Measurements from ENCODE around the gene WWOX. TPM values are rescaled to one million over a fixed set of nuclear protein-coding genes. Genes with fewer than 3 reads are reported as not detected.

WWOX gene
- total and polyA plus RNA-seq, 2 of the 4 experiments (the other 2 are of a cell fraction) = 2.7 to 5.4 TPM

GRCh38 chr16:78538919-78539318 is 439.5 kb downstream of the WWOX start:
- no TSS peak for BruUV-seq (replicated peaks)
- POLR2A ChIA-PET (ENCODE audit: unreplicated experiment) = no interaction called here
- Histone ChIP-seq H3K14ac (replicated peaks; ENCODE audit: low read depth, low read length) (no peak overlapping the region), H3K4me2 (ENCODE audit: low read depth, low read length) (no peak overlapping the region), H4K20me1 (ENCODE audit: insufficient read depth, low read length) (no peaks in the 10 kb centered on the region), H3K36me3 (ENCODE audit: control insufficient read depth, insufficient read depth, low read length) (no peaks in the 10 kb centered on the region), H3K4me3 (ENCODE audit: insufficient read depth, low read depth, low read length) (no peak overlapping the region), H3K9ac (ENCODE audit: low read depth, low read length) (no peak overlapping the region), H3K4me1 (ENCODE audit: control insufficient read depth, insufficient read depth, low read length) (no peaks in the 10 kb centered on the region), H2BK5ac (ENCODE audit: low read depth, low read length, poor library complexity, severe bottlenecking) (no peak overlapping the region), H4K91ac (ENCODE audit: insufficient read depth, low read depth, low read length) (no peak overlapping the region), H2BK15ac (ENCODE audit: low read depth, low read length) (no peak overlapping the region), H4K8ac (ENCODE audit: low read depth in 2 of 2, low read length in 2 of 2) (no peak overlapping the region), H3K4ac (ENCODE audit: low read depth, low read length) (no peak overlapping the region), H3K9me3 (ENCODE audit: control insufficient read depth, insufficient read depth, low read length) (peaks cover 26% of the 10 kb centered on the region), H3K56ac (ENCODE audit: extremely low read depth, insufficient read depth, low read length) (no peak overlapping the region), H3K9me1 (ENCODE audit: insufficient read depth, low read length) (no peaks in the 10 kb centered on the region), H3K18ac (ENCODE audit: low read depth, low read length) (no peak overlapping the region), H3K27ac (ENCODE audit: insufficient read depth, low read length) (no peak overlapping the region), H2BK120ac (ENCODE audit: low read depth, low read length) (no peak overlapping the region), H2AK5ac (ENCODE audit: low read depth, low read length) (no peak overlapping the region), H4K5ac (ENCODE audit: low read depth, low read length) (no peak overlapping the region), H3K23ac (ENCODE audit: low read depth, low read length) (no peak overlapping the region), H2AK9ac (replicated peaks; ENCODE audit: low read depth, low read length, poor library complexity) (no peak overlapping the region), H2BK20ac (ENCODE audit: low read depth, low read length) (no peak overlapping the region), H3K27me3 (ENCODE audit: control insufficient read depth, insufficient read depth, low read length) (no peaks in the 10 kb centered on the region), H2AFZ (replicated peaks; ENCODE audit: low read length, poor library complexity) (no peak overlapping the region), H3K79me1 (ENCODE audit: low read depth in 1 of 2, low read length in 2 of 2) (no peaks in the 10 kb centered on the region)
- CTCF ChIA-PET = no interaction called here
- ATAC-seq (ENCODE audit: low read depth) (no peak), DNase-seq (no peak)
- intact Hi-C loops (cut with micrococcal nuclease) = no loop called here
- 71% methylated on average over 1 of the region's 3 CpGs; no CpG with 5 or more reads in 1 of the 2 experiments for WGBS, 2 experiments (ENCODE audit: extremely low coverage in 2 of 2, insufficient read length in 1 of 2)
- in situ Hi-C loops (cut with MboI; ENCODE audit: low sequenced_read_pairs) = no loop called here
- dilution Hi-C loops (cut with HindIII; ENCODE audit: low sequenced_read_pairs, unreplicated experiment) = no loop called here
- TF ChIP-seq USF2 (IDR thresholded peaks at IDR 0.05; ENCODE audit: low read depth, low read length) = no peak
- peak; percentile 78 for TF ChIP-seq CEBPB (IDR thresholded peaks at IDR 0.05; ENCODE audit: low read depth, low read length)
- TF ChIP-seq MAZ (IDR thresholded peaks at IDR 0.05; ENCODE audit: borderline replicate concordance, low read depth, low read length) = no peak
- TF ChIP-seq CHD1 (IDR thresholded peaks at IDR 0.05; ENCODE audit: low read depth, low read length) = no peak
- no peak for TF ChIP-seq BHLHE40 (IDR thresholded peaks at IDR 0.05; ENCODE audit: low read depth, low read length)
- TF ChIP-seq MAFK (IDR thresholded peaks at IDR 0.05; ENCODE audit: low read depth, low read length) = no peak
- TF ChIP-seq FOS (IDR thresholded peaks at IDR 0.05; ENCODE audit: low read depth, low read length) = no peak
